ENCODE results near the gene ADAT3.

- TF ChIP-seq CTCF (IDR thresholded peaks at IDR 0.05), result no peak
- no peak for TF ChIP-seq POLR2A (IDR thresholded peaks at IDR 0.05)
These were observed 12.7 kb downstream of the ADAT3 start for GRCh38 chr19:1917926-1918325.
